HCT116 (cell line): ENCODE measurements around the gene SPTSSA. TPM values are rescaled to one million over a fixed set of nuclear protein-coding genes. Genes with fewer than 3 reads are reported as not detected.

Source experiments
- ATAC-seq: fragments of 200-7000 bp; cut with Tn5 transposase; 2 replicates; pipeline ENCODE4 v1.9.1; 2020; ENCODE audit warnings: mild to moderate bottlenecking, moderate library complexity
- BruUV-seq: library from RNA; stranded (reverse); fragments of 400-500 nt; replicated peaks from 2 replicates; lab custom pipeline; 2021; lab: Mats Ljungman, UMichigan
- CTCF ChIA-PET: fragments of 300-600 bp; sonication (Branson Sonifier 250); formaldehyde crosslinking; loops from one replicate; lab custom pipeline; 2021; ENCODE audit warnings: antibody characterized with exemption; lab: Charles Lee
- POLR2A ChIA-PET: fragments of 300-600, 350-600 bp; sonication (Branson Sonifier 250); formaldehyde crosslinking; loops from one replicate; lab custom pipeline; 2021; ENCODE audit warnings: antibody characterized with exemption; lab: Charles Lee
- RAD21 ChIA-PET, 2 experiments: fragments of 300-600 bp; sonication (Branson Sonifier 250); formaldehyde crosslinking; loops; one replicate each; lab custom pipeline; 2023; ENCODE audit warnings: low total read pairs in 2 of 2; ENCODE audit not compliant: uncharacterized antibody in 2 of 2, unreplicated experiment in 2 of 2, low non-redundant PET in 1 of 2; lab: Charles Lee
- DNase-seq: peaks from one replicate; pipeline ENCODE4 v3.0.0-alpha.2; 2010; ENCODE audit warnings: low read depth, low spot score
- H2AFZ ChIP-seq: fragments of 200-600 bp; shearing (Covaris generic), sonication (generic); 2 replicates; pipeline ENCODE4 v1.6.1; 2017; ENCODE audit warnings: low read depth, mixed run types, mixed read lengths, antibody characterized with exemption, low read length; ENCODE audit not compliant: poor library complexity, severe bottlenecking
- H3K27ac ChIP-seq: 2 replicates; pipeline ENCODE4 v1.5.1; 2012; ENCODE audit warnings: low read depth, low read length
- H3K27me3 ChIP-seq: fragments of 200-600 bp; sonication (generic); 2 replicates; pipeline ENCODE4 v1.6.1; 2016; ENCODE audit warnings: mixed run types, low read length, mixed read lengths; ENCODE audit not compliant: insufficient read depth
- H3K36me3 ChIP-seq, 2 experiments: fragments of 200-500 bp in 1 of 2; fragments of 200-600 bp in 1 of 2; sonication (Bioruptor generic) in 1 of 2; sonication (generic) in 1 of 2; 2 replicates each; pipeline versions ENCODE4 v1.5.1 to v1.6.1; 2014 to 2016; ENCODE audit warnings: low read length in 2 of 2, inconsistent platforms in 1 of 2, mixed read lengths in 1 of 2, mixed run types in 1 of 2; ENCODE audit not compliant: insufficient read depth in 2 of 2, control insufficient read depth in 1 of 2
- H3K4me1 ChIP-seq, 2 experiments: fragments of 200-600 bp in 1 of 2; sonication (generic) in 1 of 2; 2 replicates each; pipeline versions ENCODE4 v1.5.1 to v1.6.1; 2012 to 2017; ENCODE audit warnings: low read length in 2 of 2, inconsistent platforms in 1 of 2, mild to moderate bottlenecking in 1 of 2, mixed read lengths in 1 of 2, mixed run types in 1 of 2, moderate library complexity in 1 of 2; ENCODE audit not compliant: insufficient read depth in 2 of 2, control insufficient read depth in 1 of 2
- H3K4me2 ChIP-seq: fragments of 200-600 bp; sonication (generic); 2 replicates; pipeline ENCODE4 v1.6.1; 2017; ENCODE audit warnings: mixed run types, low read length, mixed read lengths
- H3K4me3 ChIP-seq, 2 experiments: fragments of 200-600 bp in 1 of 2; sonication (generic) in 1 of 2; replicated peaks in 1 of 2; 2 replicates each; pipeline ENCODE4 v1.5.1; 2011 to 2016; ENCODE audit warnings: low read length in 2 of 2, control low read depth in 1 of 2, low read depth in 1 of 2, mild to moderate bottlenecking in 1 of 2, mixed read lengths in 1 of 2, mixed run types in 1 of 2
- H3K79me2 ChIP-seq: fragments of 200-600 bp; sonication (generic); 2 replicates; pipeline ENCODE4 v1.6.1; 2017; ENCODE audit warnings: mild to moderate bottlenecking, mixed run types, low read length, moderate library complexity, mixed read lengths; ENCODE audit not compliant: insufficient read depth
- H3K9ac ChIP-seq: fragments of 200-600 bp; sonication (generic); 2 replicates; pipeline ENCODE4 v1.6.1; 2016; ENCODE audit warnings: low read length, mixed read lengths
- H3K9me2 ChIP-seq: fragments of 200-600 bp; sonication (generic), shearing (Covaris generic); 2 replicates; pipeline ENCODE4 v1.6.1; 2017; ENCODE audit warnings: mixed run types, mild to moderate bottlenecking, moderate library complexity; ENCODE audit not compliant: insufficient read depth
- H3K9me3 ChIP-seq, 2 experiments: fragments of 200-500 bp in 1 of 2; fragments of 200-600 bp in 1 of 2; sonication (Bioruptor generic) in 1 of 2; sonication (generic) in 1 of 2; 2 replicates each; pipeline ENCODE4 v1.6.1; 2014 to 2017; ENCODE audit warnings: low read length in 2 of 2, mixed read lengths in 2 of 2, inconsistent platforms in 1 of 2, low read depth in 1 of 2, mild to moderate bottlenecking in 1 of 2, mixed run types in 1 of 2, moderate library complexity in 1 of 2; ENCODE audit not compliant: control insufficient read depth in 1 of 2, insufficient read depth in 1 of 2
- H4K20me1 ChIP-seq: fragments of 200-600 bp; sonication (generic), shearing (Covaris generic); 2 replicates; pipeline ENCODE4 v1.6.1; 2017; ENCODE audit warnings: mixed run types, mild to moderate bottlenecking, moderate library complexity; ENCODE audit not compliant: insufficient read depth
- CBX3 ChIP-seq: IDR thresholded peaks from 2 replicates; pipeline ENCODE4 v1.6.1; 2012; ENCODE audit warnings: low read depth
- CEBPB ChIP-seq: IDR thresholded peaks from 2 replicates; pipeline ENCODE4 v1.6.1; 2012; ENCODE audit warnings: low read depth
- CTCF ChIP-seq, 3 experiments: fragments of 200-600 bp in 1 of 3; sonication (generic) in 1 of 3; IDR thresholded peaks in 2 of 3; conservative IDR thresholded peaks in 1 of 3; 2 replicates each; pipeline ENCODE4 v1.5.1; 2012 to 2017; ENCODE audit warnings: low read depth in 2 of 3, low read length in 2 of 3, antibody characterized with exemption in 1 of 3, borderline replicate concordance in 1 of 3, control low read depth in 1 of 3, mild to moderate bottlenecking in 1 of 3, mixed read lengths in 1 of 3, mixed run types in 1 of 3, moderate library complexity in 1 of 3; ENCODE audit not compliant: insufficient read depth in 1 of 3
- EGR1 ChIP-seq: IDR thresholded peaks from 2 replicates; pipeline ENCODE4 v1.6.1; 2012; ENCODE audit warnings: low read depth
- EZH2 ChIP-seq: fragments of 200-600 bp; sonication (generic); IDR thresholded peaks from 2 replicates; pipeline ENCODE4 v1.6.1; 2017; ENCODE audit warnings: antibody characterized with exemption, mixed run types
- EZH2phosphoT487 ChIP-seq: fragments of 200-600 bp; IDR thresholded peaks from 2 replicates; pipeline ENCODE4 v1.6.1; 2018; ENCODE audit warnings: antibody characterized with exemption, borderline replicate concordance
- MAX ChIP-seq: IDR thresholded peaks from 2 replicates; pipeline ENCODE4 v1.6.1; 2012
- POLR2A ChIP-seq: IDR thresholded peaks from 2 replicates; pipeline ENCODE4 v1.7.0; 2011; ENCODE audit warnings: borderline replicate concordance; ENCODE audit not compliant: insufficient read depth, insufficient read length; ENCODE audit errors: extremely low read depth
- POLR2AphosphoS5 ChIP-seq: IDR thresholded peaks from 2 replicates; pipeline ENCODE4 v1.6.1; 2011; ENCODE audit warnings: mild to moderate bottlenecking, low read depth, low read length, moderate library complexity
- SIN3A ChIP-seq: IDR thresholded peaks from 2 replicates; pipeline ENCODE4 v1.6.1; 2012; ENCODE audit warnings: low read depth
- YY1 ChIP-seq: IDR thresholded peaks from 2 replicates; pipeline ENCODE4 v1.6.1; 2011; ENCODE audit warnings: low read length, low read depth, moderate library complexity, mild to moderate bottlenecking; ENCODE audit not compliant: insufficient replicate concordance; ENCODE audit errors: extremely low read depth
- ZBTB33 ChIP-seq: IDR thresholded peaks from 2 replicates; pipeline ENCODE4 v1.6.1; 2011; ENCODE audit warnings: mild to moderate bottlenecking, low read length, moderate library complexity; ENCODE audit not compliant: insufficient replicate concordance; ENCODE audit errors: extremely low read depth
- ZNF274 ChIP-seq: fragments of 200-500 bp; sonication (Bioruptor generic); IDR thresholded peaks from 2 replicates; pipeline ENCODE4 v1.6.1; 2014; ENCODE audit warnings: mild to moderate bottlenecking, low read depth, low read length, inconsistent platforms
- intact Hi-C: fragments of 100-400 bp; cut with micrococcal nuclease; formaldehyde crosslinking; loops from 2 replicates; pipeline ENCODE4 v1.10.0; 2022
- total RNA-seq: library from RNA; stranded (reverse); gene quantifications from one replicate; pipeline ENCODE4 v1.2.1, GENCODE V29; 2021; ENCODE audit not compliant: unreplicated experiment

Gene SPTSSA
- total RNA-seq, 1 experiment from 2014 or later: 17.0 TPM

DNA sequence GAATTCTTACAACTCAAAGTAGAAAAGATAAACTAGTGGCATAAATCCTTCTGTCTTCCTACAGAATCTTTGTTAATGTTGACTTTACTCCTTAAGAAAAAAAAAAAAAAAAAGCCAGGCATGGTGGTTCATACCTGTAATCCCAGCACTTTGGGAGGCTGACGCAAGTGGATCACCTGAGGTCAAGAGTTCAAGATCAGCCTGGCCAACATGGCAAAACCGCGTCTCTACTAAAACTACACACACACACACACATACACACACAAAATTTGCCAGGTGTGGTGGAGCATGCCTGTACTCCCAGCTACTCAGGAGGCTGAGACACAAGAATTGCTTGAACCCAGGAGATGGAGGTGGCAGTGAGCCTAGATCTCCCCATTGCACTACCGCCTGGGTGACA is 17.7 kb upstream of the SPTSSA start:
- Histone ChIP-seq H3K9ac (no peak overlapping the region), H3K4me1 (no peaks in the 10 kb centered on the region), H3K27ac (no peak overlapping the region), H3K4me3 (no peak overlapping the region), H3K4me2 (no peak overlapping the region), H2AFZ (no peak overlapping the region), H3K9me2 (no peaks in the 10 kb centered on the region), H3K9me3 (no peaks in the 10 kb centered on the region), H4K20me1 (no peaks in the 10 kb centered on the region), H3K27me3 (no peaks in the 10 kb centered on the region), H3K79me2 (no peaks in the 10 kb centered on the region), H3K36me3 (no peaks in the 10 kb centered on the region)
- no peak for TF ChIP-seq ZNF274
- no peak for TF ChIP-seq MAX
- TF ChIP-seq ZBTB33: no peak
- TF ChIP-seq YY1: no peak
- TF ChIP-seq SIN3A: no peak
- TF ChIP-seq EZH2: no peak
- TF ChIP-seq CBX3: no peak
- no peak for TF ChIP-seq EZH2phosphoT487
- no peak for TF ChIP-seq POLR2AphosphoS5
- no peak for TF ChIP-seq EGR1
- no peak for TF ChIP-seq CEBPB
- no peak for TF ChIP-seq CTCF (IDR thresholded peaks at IDR 0.05 in 2 of 3, conservative IDR thresholded peaks at IDR 0.05 in 1 of 3; ENCODE audit: borderline replicate concordance in 1 of 3, insufficient read depth in 1 of 3, low read depth in 2 of 3, low read length in 2 of 3)
- TF ChIP-seq POLR2A: no peak
- POLR2A ChIA-PET: interaction anchor here (0.6 kb wide), 1 partner anchor 7 kb away, joined by 3 read pairs; no protein-coding TSS in a partner anchor
- no TSS peak for BruUV-seq
- CTCF ChIA-PET: no interaction called here
- ATAC-seq (no peak), DNase-seq (no peak)
- RAD21 ChIA-PET: no interaction called here
- intact Hi-C loops: no loop called here
